ENCODE data around the gene PPP1R8.

DNA sequence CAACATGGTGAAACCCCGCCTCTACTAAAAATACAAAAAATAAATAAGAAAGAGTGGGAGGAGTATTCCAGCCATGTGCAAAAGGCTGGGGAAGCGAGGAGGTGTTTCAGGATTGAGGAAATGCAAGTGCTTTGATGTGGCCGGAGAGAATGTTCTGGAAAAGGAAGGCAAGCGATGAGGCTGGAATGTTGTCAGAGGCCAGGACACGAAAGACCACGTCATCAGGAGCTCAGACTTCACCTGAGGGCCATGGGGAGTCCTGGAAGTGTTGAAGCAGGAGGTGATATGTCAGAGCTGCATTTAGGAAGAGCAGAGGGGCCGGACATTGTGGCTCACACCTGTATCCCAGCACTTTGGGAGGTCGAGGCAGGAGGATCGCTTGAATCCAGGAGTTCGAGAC is 30.9 kb downstream of the PPP1R8 start:
- TF ChIP-seq CTCF (IDR thresholded peaks at IDR 0.05), result no peak
- TF ChIP-seq POLR2A (IDR thresholded peaks at IDR 0.05), result no peak
- no peak for TF ChIP-seq EP300 (IDR thresholded peaks at IDR 0.05)
